ENCODE data around the gene PUSL1. TPM values are rescaled to one million over a fixed set of nuclear protein-coding genes. Genes with fewer than 3 reads are reported as not detected.

The PUSL1 gene
- total RNA-seq (2022; extraction: Qiagen RNA extraction) = 14.3 to 24.7 TPM (median 22.7 TPM) in 5 replicates

DNA sequence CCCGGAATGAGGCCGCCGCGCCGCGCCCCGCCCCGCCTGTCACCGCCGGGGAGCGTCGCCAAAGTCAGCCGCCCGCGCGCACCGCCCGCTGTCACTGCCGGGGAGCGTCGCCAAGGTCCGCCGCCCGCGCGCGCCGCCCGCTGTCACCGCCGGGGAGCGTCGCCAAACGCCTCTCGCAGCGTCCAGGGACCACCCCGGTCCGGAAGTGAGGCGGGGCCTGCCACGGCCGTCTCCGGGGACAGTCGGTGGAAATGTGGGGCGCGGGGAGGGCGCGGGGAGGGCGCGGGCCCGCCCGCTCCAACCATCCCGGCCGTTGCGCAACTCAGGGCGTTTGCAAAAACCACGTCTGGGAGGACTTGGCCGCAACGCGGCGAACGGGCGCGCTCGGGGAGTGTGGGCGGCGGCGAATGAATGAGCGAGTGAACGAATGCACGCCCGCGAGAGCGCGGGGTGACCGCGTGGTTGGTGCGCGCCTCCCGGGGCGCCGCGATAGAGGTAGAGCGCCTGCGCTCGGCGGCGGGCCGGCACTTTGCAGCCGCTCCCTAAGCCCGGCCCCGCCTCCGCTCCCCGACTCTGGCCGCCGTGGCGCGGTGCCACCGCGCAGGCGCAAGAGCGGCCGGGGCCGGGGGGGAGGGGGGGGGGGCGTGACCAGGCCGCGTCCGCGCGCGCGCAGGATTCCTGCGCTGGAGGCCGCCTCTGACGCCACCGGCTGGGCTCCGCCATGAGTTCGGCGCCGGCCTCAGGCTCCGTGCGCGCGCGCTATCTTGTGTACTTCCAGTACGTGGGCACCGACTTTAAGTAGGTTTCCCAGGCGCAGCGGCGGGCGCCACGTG, at the start of gene PUSL1, which contains the start of gene ACAP3:
Gene PUSL1 (plus strand): TSS at position 675 of the 833 bp plus-strand sequence. CDS start 47 bp downstream, at position 722.
Gene ACAP3 (minus strand): TSS at position 8 of the 833 bp plus-strand sequence. CDS start 115 bp downstream, outside the sequence.

GRCh38 chr1:1273512-1274298, 34.7 kb upstream of the PUSL1 start, which contains the start of gene UBE2J2:
TSS of gene UBE2J2 (minus strand) at chr1:1273854. CDS start at chr1:1267992, 5,862 bp downstream.

DNA sequence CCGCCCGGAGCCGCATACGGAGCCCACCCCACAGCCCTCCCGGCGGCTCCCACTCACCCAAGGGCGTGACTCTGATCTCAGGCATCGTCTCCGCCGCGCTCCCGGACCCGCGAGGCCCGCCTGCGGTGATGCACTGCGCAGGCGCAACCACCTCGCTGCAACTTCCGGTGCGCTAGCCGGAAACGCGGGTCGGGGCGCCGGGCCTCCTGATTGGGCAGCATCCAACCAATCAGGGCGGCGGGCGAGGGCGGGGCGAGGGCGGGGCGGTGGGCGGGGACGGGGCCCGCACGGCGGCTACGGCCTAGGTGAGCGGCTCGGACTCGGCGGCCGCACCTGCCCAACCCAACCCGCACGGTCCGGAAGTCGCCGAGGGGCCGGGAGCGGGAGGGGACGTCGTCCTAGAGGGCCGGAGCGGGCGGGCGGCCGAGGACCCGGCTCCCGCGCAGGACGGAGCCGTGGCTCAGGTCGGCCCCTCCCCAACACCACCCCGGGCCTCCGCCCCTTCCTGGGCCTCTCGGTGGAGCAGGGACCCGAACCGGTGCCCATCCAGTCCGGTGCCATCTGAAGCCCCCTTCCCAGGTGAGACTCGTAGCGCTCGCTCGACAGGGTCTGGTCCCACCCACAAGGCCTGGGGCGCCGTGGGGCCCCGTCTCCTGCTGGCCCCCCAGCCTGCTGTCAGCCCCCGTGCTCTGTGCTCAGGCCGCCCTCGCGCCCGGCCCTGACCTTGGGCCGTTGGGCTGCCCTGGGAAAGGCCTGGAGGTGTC, 16.3 kb downstream of the PUSL1 start, which contains the start of the genes CPTP and INTS11:
Gene CPTP (plus strand): TSS at position 279 of the 764 bp plus-strand sequence. CDS start 2,109 bp downstream, outside the sequence.
Gene INTS11 (minus strand): TSS at position 137 of the 764 bp plus-strand sequence. CDS start 52 bp downstream, at position 85.

DNA sequence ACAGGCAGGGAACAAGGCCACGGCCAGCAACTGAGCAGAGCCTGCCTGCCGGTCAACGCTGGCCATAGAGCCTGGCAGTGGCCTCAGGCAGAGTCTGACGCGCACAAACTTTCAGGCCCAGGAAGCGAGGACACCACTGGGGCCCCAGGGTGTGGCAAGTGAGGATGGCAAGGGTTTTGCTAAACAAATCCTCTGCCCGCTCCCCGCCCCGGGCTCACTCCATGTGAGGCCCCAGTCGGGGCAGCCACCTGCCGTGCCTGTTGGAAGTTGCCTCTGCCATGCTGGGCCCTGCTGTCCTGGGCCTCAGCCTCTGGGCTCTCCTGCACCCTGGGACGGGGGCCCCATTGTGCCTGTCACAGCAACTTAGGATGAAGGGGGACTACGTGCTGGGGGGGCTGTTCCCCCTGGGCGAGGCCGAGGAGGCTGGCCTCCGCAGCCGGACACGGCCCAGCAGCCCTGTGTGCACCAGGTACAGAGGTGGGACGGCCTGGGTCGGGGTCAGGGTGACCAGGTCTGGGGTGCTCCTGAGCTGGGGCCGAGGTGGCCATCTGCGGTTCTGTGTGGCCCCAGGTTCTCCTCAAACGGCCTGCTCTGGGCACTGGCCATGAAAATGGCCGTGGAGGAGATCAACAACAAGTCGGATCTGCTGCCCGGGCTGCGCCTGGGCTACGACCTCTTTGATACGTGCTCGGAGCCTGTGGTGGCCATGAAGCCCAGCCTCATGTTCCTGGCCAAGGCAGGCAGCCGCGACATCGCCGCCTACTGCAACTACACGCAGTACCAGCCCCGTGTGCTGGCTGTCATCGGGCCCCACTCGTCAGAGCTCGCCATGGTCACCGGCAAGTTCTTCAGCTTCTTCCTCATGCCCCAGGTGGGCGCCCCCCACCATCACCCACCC, 22.9 kb downstream of the PUSL1 start, which contains the start of gene TAS1R3:
Gene TAS1R3 (plus strand): TSS at position 213 of the 898 bp plus-strand sequence. CDS start 66 bp downstream, at position 279.

GRCh38 chr1:1349256-1350012, 41.0 kb downstream of the PUSL1 start, which contains the start of gene DVL1:
TSS of gene DVL1 (minus strand) at chr1:1349418. CDS start at chr1:1349065, 353 bp downstream.

DNA sequence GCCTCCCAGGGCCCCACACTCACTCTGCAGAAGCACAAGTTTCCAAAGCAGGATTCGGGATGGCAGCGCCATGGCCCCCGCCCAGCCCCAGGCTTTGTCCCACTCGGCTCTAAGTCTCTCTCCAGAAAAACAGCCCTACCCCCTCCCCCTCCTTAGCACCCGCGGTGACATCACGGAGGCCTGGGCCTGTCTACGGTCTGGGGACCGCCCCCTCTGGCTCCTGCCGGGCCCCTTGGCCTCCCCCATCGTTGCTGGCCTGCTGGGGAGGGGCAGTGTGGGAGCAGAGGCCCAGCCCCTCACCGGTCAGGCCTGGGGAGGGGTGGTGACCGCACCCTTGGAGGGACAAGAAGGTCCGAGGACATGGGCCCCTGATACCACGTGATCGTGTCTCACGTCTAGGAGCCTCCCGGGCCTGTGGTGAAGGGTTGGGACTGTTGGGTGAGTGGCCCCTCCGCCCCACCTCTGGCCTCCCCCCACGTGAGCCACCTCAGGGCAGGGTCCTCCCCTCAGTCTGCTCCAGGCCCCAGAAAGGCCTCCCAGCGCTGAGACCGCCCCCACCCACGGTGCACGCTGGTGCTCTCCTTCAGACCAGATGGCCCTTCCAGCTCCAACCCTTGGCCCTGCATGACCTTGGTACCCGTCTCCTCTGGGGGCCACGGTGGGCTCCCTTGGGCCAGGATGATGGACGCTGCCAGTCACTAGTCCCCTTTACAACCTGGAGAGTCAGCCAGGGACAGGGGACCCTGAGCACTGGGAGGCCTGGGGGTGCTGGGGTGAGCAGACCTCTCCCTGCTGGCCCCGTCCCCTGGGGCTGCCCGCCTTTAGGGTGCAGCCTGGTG, 50.3 kb downstream of the PUSL1 start, which contains the start of gene MXRA8:
Gene MXRA8 (minus strand): TSS at position 123 of the 839 bp plus-strand sequence. CDS start 51 bp downstream, at position 72.

Other genes with a start within 250 kb of the PUSL1 start
- 0.14 to 0.47 TPM (median 0.30 TPM) in 5 replicates for gene RNF223, start 234.3 kb upstream of the PUSL1 start, total RNA-seq (2022; extraction: Qiagen RNA extraction)
- 9.2 to 14.7 TPM (median 13.6 TPM) in 5 replicates for gene C1orf159, start 192.5 kb upstream of the PUSL1 start, total RNA-seq (2022; extraction: Qiagen RNA extraction)
- gene TTLL10, start 134.7 kb upstream of the PUSL1 start, total RNA-seq (2022; extraction: Qiagen RNA extraction) = not detected in 5 replicates
- gene TNFRSF18, start 102.0 kb upstream of the PUSL1 start, total RNA-seq (2022; extraction: Qiagen RNA extraction) = 0.17 to 0.42 TPM in 2 of 5 replicates, not detected in the others
- gene TNFRSF4, start 94.4 kb upstream of the PUSL1 start, total RNA-seq (2022; extraction: Qiagen RNA extraction) = 0.09 to 0.34 TPM (median 0.25 TPM) in 3 of 5 replicates, not detected in the others
- 113 to 131 TPM (median 122 TPM) in 5 replicates for gene SDF4, start 76.6 kb upstream of the PUSL1 start, total RNA-seq (2022; extraction: Qiagen RNA extraction)
- gene B3GALT6, start 76.4 kb upstream of the PUSL1 start, total RNA-seq (2022; extraction: Qiagen RNA extraction) = 11.3 to 19.2 TPM (median 17.6 TPM) in 5 replicates
- gene C1QTNF12, start 61.9 kb upstream of the PUSL1 start, total RNA-seq (2022; extraction: Qiagen RNA extraction) = 0.97 to 2.3 TPM (median 1.3 TPM) in 5 replicates
- 36.7 to 49.8 TPM (median 47.1 TPM) in 5 replicates for gene UBE2J2, start 34.7 kb upstream of the PUSL1 start, total RNA-seq (2022; extraction: Qiagen RNA extraction)
- gene SCNN1D, start 28.2 kb upstream of the PUSL1 start, total RNA-seq (2022; extraction: Qiagen RNA extraction) = 0.76 to 1.3 TPM (median 0.84 TPM) in 5 replicates
- gene ACAP3, start 667 bp upstream of the PUSL1 start, total RNA-seq (2022; extraction: Qiagen RNA extraction) = 12.0 to 17.3 TPM (median 13.6 TPM) in 5 replicates
- gene INTS11, start 16.1 kb downstream of the PUSL1 start, total RNA-seq (2022; extraction: Qiagen RNA extraction) = 53.7 to 59.5 TPM (median 54.7 TPM) in 5 replicates
- 17.2 to 23.3 TPM (median 21.9 TPM) in 5 replicates for gene CPTP, start 16.2 kb downstream of the PUSL1 start, total RNA-seq (2022; extraction: Qiagen RNA extraction)
- gene TAS1R3, start 22.7 kb downstream of the PUSL1 start, total RNA-seq (2022; extraction: Qiagen RNA extraction) = 0.07 to 0.24 TPM (median 0.20 TPM) in 5 replicates
- gene DVL1, start 40.8 kb downstream of the PUSL1 start, total RNA-seq (2022; extraction: Qiagen RNA extraction) = 50.0 to 68.0 TPM (median 63.0 TPM) in 5 replicates
- gene MXRA8, start 50.0 kb downstream of the PUSL1 start, total RNA-seq (2022; extraction: Qiagen RNA extraction) = 0.12 to 0.25 TPM (median 0.16 TPM) in 5 replicates
- 95.4 to 183 TPM (median 168 TPM) in 5 replicates for gene AURKAIP1, start 66.6 kb downstream of the PUSL1 start, total RNA-seq (2022; extraction: Qiagen RNA extraction)
- gene CCNL2, start 90.7 kb downstream of the PUSL1 start, total RNA-seq (2022; extraction: Qiagen RNA extraction) = 42.3 to 54.3 TPM (median 50.5 TPM) in 5 replicates
- gene MRPL20, start 98.7 kb downstream of the PUSL1 start, total RNA-seq (2022; extraction: Qiagen RNA extraction) = 128 to 154 TPM (median 130 TPM) in 5 replicates
- gene ANKRD65, start 112.7 kb downstream of the PUSL1 start, total RNA-seq (2022; extraction: Qiagen RNA extraction) = 0.06 to 0.14 TPM (median 0.14 TPM) in 3 of 5 replicates, not detected in the others
- gene VWA1, start 127.1 kb downstream of the PUSL1 start, total RNA-seq (2022; extraction: Qiagen RNA extraction) = 4.1 to 15.8 TPM (median 12.9 TPM) in 5 replicates
- not detected in 5 replicates for gene ATAD3C, start 141.1 kb downstream of the PUSL1 start, total RNA-seq (2022; extraction: Qiagen RNA extraction)
- gene ATAD3B, start 163.2 kb downstream of the PUSL1 start, total RNA-seq (2022; extraction: Qiagen RNA extraction) = 1.3 to 3.2 TPM (median 2.9 TPM) in 5 replicates
- gene ATAD3A, start 203.6 kb downstream of the PUSL1 start, total RNA-seq (2022; extraction: Qiagen RNA extraction) = 31.1 to 37.8 TPM (median 35.1 TPM) in 5 replicates
- 0.24 to 0.70 TPM (median 0.38 TPM) in 4 of 5 replicates, not detected in the other for gene TMEM240, start 232.0 kb downstream of the PUSL1 start, total RNA-seq (2022; extraction: Qiagen RNA extraction)